ENCODE measurements around the gene KPRP. TPM values are rescaled to one million over a fixed set of nuclear protein-coding genes. Genes with fewer than 3 reads are reported as not detected.

Gene KPRP
- total and polyA plus RNA-seq, 2 experiments from 2014 or later, result not detected

DNA sequence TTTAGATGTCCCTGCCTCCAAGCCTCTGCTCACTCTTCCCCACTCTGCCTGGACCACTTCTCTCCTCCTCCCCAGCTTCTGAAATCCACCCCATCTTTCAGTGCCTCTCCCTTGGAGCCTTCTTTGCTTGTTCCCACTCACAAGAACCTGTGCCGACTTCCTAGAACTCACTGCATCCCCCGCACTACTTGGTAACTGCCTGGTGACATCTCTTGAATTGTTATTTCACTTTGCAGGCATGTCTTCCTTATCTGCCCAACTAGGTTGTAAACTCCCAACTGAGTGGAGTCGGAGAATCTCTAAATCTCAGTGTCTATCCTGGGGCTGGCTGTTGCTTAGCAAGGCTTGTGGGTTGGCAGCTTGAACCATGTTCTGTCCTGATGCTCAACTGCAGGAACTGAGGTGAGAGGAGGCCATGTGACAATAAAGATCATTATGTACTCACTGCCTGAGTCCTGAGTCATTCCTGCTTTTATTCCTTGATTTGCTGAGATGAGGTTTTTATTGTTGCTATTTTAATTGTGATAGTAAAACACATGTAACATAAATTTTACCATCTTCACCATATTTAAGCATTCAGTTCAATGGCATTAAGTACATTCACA lies 3.9 kb downstream of the KPRP start:
- no peak overlapping the region for H3K4me2 ChIP-seq
- H3K79me2 ChIP-seq, result no peaks in the 10 kb centered on the region
- no peaks in the 10 kb centered on the region for H3K36me3 ChIP-seq (replicated peaks; ENCODE audit: insufficient read depth, low read depth)
- TF ChIP-seq EZH2 (IDR thresholded peaks at IDR 0.05; ENCODE audit: borderline replicate concordance) (no peak), EZH2phosphoT487 (IDR thresholded peaks at IDR 0.05; ENCODE audit: low read depth, severe bottlenecking, unreplicated experiment) (no peak)
- TF ChIP-seq, protein P1, sequence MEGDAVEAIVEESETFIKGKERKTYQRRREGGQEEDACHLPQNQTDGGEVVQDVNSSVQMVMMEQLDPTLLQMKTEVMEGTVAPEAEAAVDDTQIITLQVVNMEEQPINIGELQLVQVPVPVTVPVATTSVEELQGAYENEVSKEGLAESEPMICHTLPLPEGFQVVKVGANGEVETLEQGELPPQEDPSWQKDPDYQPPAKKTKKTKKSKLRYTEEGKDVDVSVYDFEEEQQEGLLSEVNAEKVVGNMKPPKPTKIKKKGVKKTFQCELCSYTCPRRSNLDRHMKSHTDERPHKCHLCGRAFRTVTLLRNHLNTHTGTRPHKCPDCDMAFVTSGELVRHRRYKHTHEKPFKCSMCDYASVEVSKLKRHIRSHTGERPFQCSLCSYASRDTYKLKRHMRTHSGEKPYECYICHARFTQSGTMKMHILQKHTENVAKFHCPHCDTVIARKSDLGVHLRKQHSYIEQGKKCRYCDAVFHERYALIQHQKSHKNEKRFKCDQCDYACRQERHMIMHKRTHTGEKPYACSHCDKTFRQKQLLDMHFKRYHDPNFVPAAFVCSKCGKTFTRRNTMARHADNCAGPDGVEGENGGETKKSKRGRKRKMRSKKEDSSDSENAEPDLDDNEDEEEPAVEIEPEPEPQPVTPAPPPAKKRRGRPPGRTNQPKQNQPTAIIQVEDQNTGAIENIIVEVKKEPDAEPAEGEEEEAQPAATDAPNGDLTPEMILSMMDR (IDR thresholded peaks at IDR 0.05; ENCODE audit: poor library complexity), result no peak
- no peaks in the 10 kb centered on the region for H3K9me2 ChIP-seq (replicated peaks; ENCODE audit: insufficient read depth)
- no peaks in the 10 kb centered on the region for H3K27me3 ChIP-seq
- H3K4me3 ChIP-seq, result no peak overlapping the region
- H3K4me1 ChIP-seq (ENCODE audit: insufficient read depth), result no peaks in the 10 kb centered on the region
- WGBS (ENCODE audit: low lambda C conversion rate, missing lambda C conversion rate), result 77% methylated on average over 3 of the region's 3 CpGs
- H3K27ac ChIP-seq, result no peak overlapping the region
- no peaks in the 10 kb centered on the region for H3K9me3 ChIP-seq (ENCODE audit: low read depth)
- no peak for DNase-seq (ENCODE audit: low spot score)
- H2AFZ ChIP-seq, result no peak overlapping the region
- no peaks in the 10 kb centered on the region for H4K20me1 ChIP-seq (ENCODE audit: insufficient read depth, poor library complexity, severe bottlenecking)

DNA sequence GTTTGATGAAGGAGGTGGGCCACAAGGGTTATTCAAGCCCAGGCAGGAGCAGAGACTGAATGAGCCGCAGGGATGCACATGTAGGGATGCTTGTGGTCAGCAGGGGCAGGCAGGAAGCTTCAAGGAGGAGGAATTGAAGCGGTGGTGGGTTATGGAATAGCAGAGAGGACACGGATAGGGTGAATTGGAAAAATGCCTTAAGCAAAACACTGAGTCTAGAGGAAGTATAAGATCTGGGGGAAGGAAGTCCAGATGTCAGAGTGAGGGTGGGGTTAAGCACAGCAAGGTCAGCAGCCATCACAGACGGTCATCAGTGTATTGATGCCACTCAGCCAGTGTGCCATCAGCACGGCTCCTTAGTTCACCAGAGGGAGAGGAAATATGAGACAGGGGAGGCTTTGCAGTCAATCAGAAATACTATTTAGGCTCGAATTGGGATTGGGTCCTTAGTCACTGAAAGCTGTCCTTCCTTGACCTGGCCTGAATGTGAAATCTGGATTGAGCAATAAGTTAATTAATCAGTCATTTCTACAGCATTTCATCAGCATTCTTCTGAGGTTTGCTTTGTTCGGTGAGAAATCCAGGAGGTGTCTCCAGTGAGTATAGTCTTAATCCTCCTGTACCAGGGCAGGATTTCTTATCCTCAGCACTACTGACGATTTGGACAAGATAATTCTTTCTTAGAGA lies 11.2 kb downstream of the KPRP start:
- no peaks in the 10 kb centered on the region for H3K4me1 ChIP-seq (ENCODE audit: insufficient read depth)
- no peak overlapping the region for H2AFZ ChIP-seq
- no peak for DNase-seq (ENCODE audit: low spot score)
- TF ChIP-seq, protein P1 (IDR thresholded peaks at IDR 0.05; ENCODE audit: poor library complexity), result no peak
- TF ChIP-seq EZH2phosphoT487 (IDR thresholded peaks at IDR 0.05; ENCODE audit: low read depth, severe bottlenecking, unreplicated experiment) (no peak), EZH2 (IDR thresholded peaks at IDR 0.05; ENCODE audit: borderline replicate concordance) (no peak)
- H3K4me3 ChIP-seq, result no peak overlapping the region
- no peaks in the 10 kb centered on the region for H3K79me2 ChIP-seq
- peaks cover 3% of the 10 kb centered on the region for H3K9me3 ChIP-seq (ENCODE audit: low read depth)
- 42% methylated on average over 8 of the region's 8 CpGs for WGBS (ENCODE audit: low lambda C conversion rate, missing lambda C conversion rate)
- no peaks in the 10 kb centered on the region for H3K27me3 ChIP-seq
- no peak overlapping the region for H3K4me2 ChIP-seq
- no peak overlapping the region for H3K27ac ChIP-seq
- no peaks in the 10 kb centered on the region for H3K9me2 ChIP-seq (replicated peaks; ENCODE audit: insufficient read depth)
- H3K36me3 ChIP-seq (replicated peaks; ENCODE audit: insufficient read depth, low read depth), result no peaks in the 10 kb centered on the region
- H4K20me1 ChIP-seq (ENCODE audit: insufficient read depth, poor library complexity, severe bottlenecking), result no peaks in the 10 kb centered on the region

DNA sequence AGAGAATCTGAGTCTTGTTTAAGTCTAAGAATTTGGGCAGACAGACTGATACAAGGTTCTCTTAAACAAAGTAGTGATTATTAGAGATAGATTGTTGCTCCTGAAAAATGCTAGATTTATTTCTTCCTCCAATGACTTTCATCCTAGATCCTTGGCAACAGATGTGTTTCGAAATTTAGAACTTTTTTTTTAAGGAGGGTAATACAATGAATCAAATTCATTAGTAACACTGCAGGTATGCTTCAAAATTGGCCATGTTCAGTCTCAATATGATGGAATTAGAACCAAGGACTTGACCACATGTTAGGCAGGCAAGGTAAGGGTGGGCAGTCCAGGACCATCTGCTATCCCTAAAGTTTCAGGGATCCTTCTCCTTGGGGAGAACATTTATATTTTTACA lies 12.6 kb downstream of the KPRP start:
- 38% methylated on average over 1 of the region's 1 CpG for WGBS (ENCODE audit: low lambda C conversion rate, missing lambda C conversion rate)
- no peak overlapping the region for H3K4me3 ChIP-seq
- no peaks in the 10 kb centered on the region for H3K79me2 ChIP-seq
- no peaks in the 10 kb centered on the region for H3K9me2 ChIP-seq (replicated peaks; ENCODE audit: insufficient read depth)
- H3K4me1 ChIP-seq (ENCODE audit: insufficient read depth), result no peaks in the 10 kb centered on the region
- no peaks in the 10 kb centered on the region for H3K27me3 ChIP-seq
- no peaks in the 10 kb centered on the region for H4K20me1 ChIP-seq (ENCODE audit: insufficient read depth, poor library complexity, severe bottlenecking)
- DNase-seq (ENCODE audit: low spot score), result no peak
- peaks cover 5% of the 10 kb centered on the region for H3K9me3 ChIP-seq (ENCODE audit: low read depth)
- no peak overlapping the region for H3K27ac ChIP-seq
- no peak for TF ChIP-seq EZH2phosphoT487 (IDR thresholded peaks at IDR 0.05; ENCODE audit: low read depth, severe bottlenecking, unreplicated experiment)
- TF ChIP-seq, protein P1 (IDR thresholded peaks at IDR 0.05; ENCODE audit: poor library complexity), result no peak
- no peak for TF ChIP-seq EZH2 (IDR thresholded peaks at IDR 0.05; ENCODE audit: borderline replicate concordance)
- no peaks in the 10 kb centered on the region for H3K36me3 ChIP-seq (replicated peaks; ENCODE audit: insufficient read depth, low read depth)
- no peak overlapping the region for H2AFZ ChIP-seq
- H3K4me2 ChIP-seq, result no peak overlapping the region
